ENCODE measurements around the gene DNAI2. TPM values are rescaled to one million over a fixed set of nuclear protein-coding genes. Genes with fewer than 3 reads are reported as not detected.

DNAI2 gene
- total and polyA plus RNA-seq, 3 donors from 2014 or later: 19.6 to 80.5 (median 26.9) TPM

GRCh38 chr17:74299226-74300009, 25.4 kb downstream of the DNAI2 start:
- no peaks in the 10 kb centered on the region for H3K36me3 ChIP-seq (ENCODE audit: low read depth, missing control alignments)
- TF ChIP-seq CTCF (IDR thresholded peaks at IDR 0.05) (no peak), POLR2A (IDR thresholded peaks at IDR 0.05) (no peak)
- WGBS, 2 donors: 79 to 81% methylated on average over 11 of the region's 11 CpGs
- H3K27ac ChIP-seq: no peak overlapping the region
- H3K4me3 ChIP-seq: no peak overlapping the region
- no peaks in the 10 kb centered on the region for H3K9me3 ChIP-seq
- intact Hi-C loops (cut with DNase I; ENCODE audit: low total_unique reads): loop anchor here (5.0 kb wide), 1 partner anchor 87 kb away; the partner anchor contains the start of gene TTYH2
- H3K4me1 ChIP-seq: peaks cover 13% of the 10 kb centered on the region
- no peaks in the 10 kb centered on the region for H3K27me3 ChIP-seq
- DNase-seq: no peak

- no peaks in the 10 kb centered on the region for H3K9me3 ChIP-seq
- intact Hi-C loops (cut with DNase I; ENCODE audit: low total_unique reads): no loop called here
- no peak for TF ChIP-seq POLR2A (IDR thresholded peaks at IDR 0.05)
- no peak for TF ChIP-seq CTCF (IDR thresholded peaks at IDR 0.05)
- no peak for DNase-seq
- 84 to 91% methylated on average over 8 of the region's 8 CpGs for WGBS, 2 donors
- no peak overlapping the region for H3K27ac ChIP-seq
- H3K36me3 ChIP-seq (ENCODE audit: low read depth, missing control alignments): no peaks in the 10 kb centered on the region
- no peak overlapping the region for H3K4me3 ChIP-seq
- H3K4me1 ChIP-seq: no peaks in the 10 kb centered on the region
- H3K27me3 ChIP-seq: no peaks in the 10 kb centered on the region
Observed at GRCh38 chr17:74303305-74303704, 29.3 kb downstream of the DNAI2 start.

GRCh38 chr17:74304184-74304583, 30.1 kb downstream of the DNAI2 start:
- Histone ChIP-seq H3K4me1 (no peaks in the 10 kb centered on the region), H3K4me3 (no peak overlapping the region), H3K27me3 (no peaks in the 10 kb centered on the region), H3K9me3 (no peaks in the 10 kb centered on the region), H3K36me3 (ENCODE audit: low read depth, missing control alignments) (no peaks in the 10 kb centered on the region), H3K27ac (no peak overlapping the region)
- intact Hi-C loops (cut with DNase I; ENCODE audit: low total_unique reads): no loop called here
- no peak for TF ChIP-seq POLR2A (IDR thresholded peaks at IDR 0.05)
- no peak for TF ChIP-seq CTCF (IDR thresholded peaks at IDR 0.05)
- WGBS, 2 donors: 83 to 89% methylated on average over 4 to 5 of the region's 5 CpGs
- DNase-seq: no peak

GRCh38 chr17:74305865-74306654, 32.0 kb downstream of the DNAI2 start:
- TF ChIP-seq CTCF (IDR thresholded peaks at IDR 0.05): no peak
- no peak for TF ChIP-seq POLR2A (IDR thresholded peaks at IDR 0.05)
- no peak overlapping the region for H3K4me3 ChIP-seq
- no peak overlapping the region for H3K27ac ChIP-seq
- no peaks in the 10 kb centered on the region for H3K27me3 ChIP-seq
- H3K36me3 ChIP-seq (ENCODE audit: low read depth, missing control alignments): no peaks in the 10 kb centered on the region
- 86% methylated on average over 10 of the region's 10 CpGs for WGBS, 2 donors
- no peaks in the 10 kb centered on the region for H3K4me1 ChIP-seq
- no peaks in the 10 kb centered on the region for H3K9me3 ChIP-seq
- DNase-seq: no peak
- intact Hi-C loops (cut with DNase I; ENCODE audit: low total_unique reads): no loop called here

Measured in testis (tissue), 3 donors.